ENCODE measurements around the gene HIGD2A.

Gene HIGD2A

GRCh38 chr5:176342158-176342483 lies 46.4 kb upstream of the HIGD2A start:
- no peak for TF ChIP-seq EZH2phosphoT487 (conservative IDR thresholded peaks at IDR 0.05; ENCODE audit: low read length)
- TF ChIP-seq, protein P1, sequence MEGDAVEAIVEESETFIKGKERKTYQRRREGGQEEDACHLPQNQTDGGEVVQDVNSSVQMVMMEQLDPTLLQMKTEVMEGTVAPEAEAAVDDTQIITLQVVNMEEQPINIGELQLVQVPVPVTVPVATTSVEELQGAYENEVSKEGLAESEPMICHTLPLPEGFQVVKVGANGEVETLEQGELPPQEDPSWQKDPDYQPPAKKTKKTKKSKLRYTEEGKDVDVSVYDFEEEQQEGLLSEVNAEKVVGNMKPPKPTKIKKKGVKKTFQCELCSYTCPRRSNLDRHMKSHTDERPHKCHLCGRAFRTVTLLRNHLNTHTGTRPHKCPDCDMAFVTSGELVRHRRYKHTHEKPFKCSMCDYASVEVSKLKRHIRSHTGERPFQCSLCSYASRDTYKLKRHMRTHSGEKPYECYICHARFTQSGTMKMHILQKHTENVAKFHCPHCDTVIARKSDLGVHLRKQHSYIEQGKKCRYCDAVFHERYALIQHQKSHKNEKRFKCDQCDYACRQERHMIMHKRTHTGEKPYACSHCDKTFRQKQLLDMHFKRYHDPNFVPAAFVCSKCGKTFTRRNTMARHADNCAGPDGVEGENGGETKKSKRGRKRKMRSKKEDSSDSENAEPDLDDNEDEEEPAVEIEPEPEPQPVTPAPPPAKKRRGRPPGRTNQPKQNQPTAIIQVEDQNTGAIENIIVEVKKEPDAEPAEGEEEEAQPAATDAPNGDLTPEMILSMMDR (IDR thresholded peaks at IDR 0.05; ENCODE audit: insufficient read depth, low read length, poor library complexity, severe bottlenecking): no peak
- no peaks in the 10 kb centered on the region for H4K20me1 ChIP-seq (ENCODE audit: low read depth, low read length)
- no peaks in the 10 kb centered on the region for H3K27me3 ChIP-seq (ENCODE audit: low read length)
- no peaks in the 10 kb centered on the region for H3K9me2 ChIP-seq (replicated peaks; ENCODE audit: insufficient read depth, low read length)
- no peak overlapping the region for H3K9ac ChIP-seq (ENCODE audit: low read length)
- no peaks in the 10 kb centered on the region for H3F3A ChIP-seq (ENCODE audit: insufficient read depth)
- H3K36me3 ChIP-seq (ENCODE audit: low read length): peaks cover 6% of the 10 kb centered on the region; the same call in 1 of the 2 replicates
- no peak overlapping the region for H2AFZ ChIP-seq (ENCODE audit: low read depth, low read length, severe bottlenecking)
- no peaks in the 10 kb centered on the region for H3K9me3 ChIP-seq (ENCODE audit: insufficient read depth, low read length)
- no peak overlapping the region for H3K27ac ChIP-seq (ENCODE audit: low read depth, low read length)
- no peak overlapping the region for H3K4me3 ChIP-seq (ENCODE audit: insufficient read depth, low read length, poor library complexity, severe bottlenecking)
- H3K4me2 ChIP-seq (ENCODE audit: low read depth, low read length, poor library complexity, severe bottlenecking): no peak overlapping the region
- H3K79me2 ChIP-seq (ENCODE audit: insufficient read depth, low read length): no peaks in the 10 kb centered on the region

DNA sequence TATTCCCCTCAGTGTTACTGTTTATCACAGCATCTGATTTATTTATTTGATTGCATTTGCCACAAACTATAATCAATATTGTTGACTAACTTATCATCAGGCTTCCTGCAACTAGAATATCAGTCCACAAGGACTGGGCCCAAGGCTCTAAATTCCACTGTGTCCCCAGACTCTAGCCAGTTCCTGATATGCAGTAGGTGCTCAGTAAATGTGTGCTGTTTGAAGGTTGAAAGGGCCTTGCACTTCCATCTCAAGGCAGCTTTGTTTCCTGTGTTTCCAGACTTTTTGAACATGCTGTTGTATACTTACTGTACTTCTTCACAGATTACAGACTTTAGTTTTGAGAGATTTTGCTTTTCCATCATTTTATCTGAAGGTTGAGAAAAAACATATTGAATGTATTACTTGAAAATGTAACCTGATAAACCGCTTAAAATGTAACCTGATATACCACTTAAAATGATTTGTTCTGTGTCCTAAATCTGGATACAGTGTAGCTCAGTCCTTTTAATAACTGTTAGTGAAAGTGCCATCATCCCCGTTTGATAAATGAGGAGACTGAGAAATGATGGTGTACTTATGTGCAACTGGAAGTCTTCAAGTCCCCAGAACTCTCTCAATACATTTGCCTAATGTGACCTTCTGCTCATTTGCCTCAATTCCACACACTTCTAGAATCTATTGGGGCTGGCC lies 45.6 kb upstream of the HIGD2A start:
- Histone ChIP-seq H3K9me3 (ENCODE audit: insufficient read depth, low read length) (no peaks in the 10 kb centered on the region), H3K27ac (ENCODE audit: low read depth, low read length) (no peak overlapping the region), H2AFZ (ENCODE audit: low read depth, low read length, severe bottlenecking) (no peak overlapping the region), H3K9me2 (replicated peaks; ENCODE audit: insufficient read depth, low read length) (no peaks in the 10 kb centered on the region), H4K20me1 (ENCODE audit: low read depth, low read length) (no peaks in the 10 kb centered on the region), H3K79me2 (ENCODE audit: insufficient read depth, low read length) (no peaks in the 10 kb centered on the region), H3K4me2 (ENCODE audit: low read depth, low read length, poor library complexity, severe bottlenecking) (no peak overlapping the region), H3K36me3 (ENCODE audit: low read length) (peaks cover 6% of the 10 kb centered on the region; the same call in 1 of the 2 replicates), H3F3A (ENCODE audit: insufficient read depth) (no peaks in the 10 kb centered on the region), H3K4me3 (ENCODE audit: insufficient read depth, low read length, poor library complexity, severe bottlenecking) (no peak overlapping the region), H3K9ac (ENCODE audit: low read length) (no peak overlapping the region), H3K27me3 (ENCODE audit: low read length) (no peaks in the 10 kb centered on the region)
- TF ChIP-seq, protein P1 (IDR thresholded peaks at IDR 0.05; ENCODE audit: insufficient read depth, low read length, poor library complexity, severe bottlenecking): no peak
- no peak for TF ChIP-seq EZH2phosphoT487 (conservative IDR thresholded peaks at IDR 0.05; ENCODE audit: low read length)

DNA sequence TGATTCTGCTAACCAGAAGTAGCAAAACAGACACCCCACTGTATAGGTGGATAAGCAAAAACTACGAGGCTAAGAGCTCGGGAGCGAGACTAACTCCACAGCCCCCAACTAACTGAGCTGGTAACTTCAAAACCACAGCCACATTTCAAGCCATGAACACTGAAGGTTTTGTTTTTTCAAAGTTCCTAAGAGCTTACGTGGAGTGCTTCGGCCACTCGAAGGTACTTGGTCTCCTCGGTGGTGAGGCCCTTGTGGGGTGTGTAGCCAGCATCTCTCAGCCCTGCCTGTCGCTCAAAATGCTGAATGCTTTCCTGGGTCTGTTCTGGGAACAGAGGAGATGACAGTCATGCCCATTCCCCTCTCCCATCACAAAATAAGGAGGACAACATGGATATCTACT lies 38.1 kb upstream of the HIGD2A start:
- TF ChIP-seq EZH2phosphoT487 (conservative IDR thresholded peaks at IDR 0.05; ENCODE audit: low read length): no peak
- TF ChIP-seq, protein P1 (IDR thresholded peaks at IDR 0.05; ENCODE audit: insufficient read depth, low read length, poor library complexity, severe bottlenecking): no peak
- H3K9me2 ChIP-seq (replicated peaks; ENCODE audit: insufficient read depth, low read length): no peaks in the 10 kb centered on the region
- no peak overlapping the region for H3K4me2 ChIP-seq (ENCODE audit: low read depth, low read length, poor library complexity, severe bottlenecking)
- H3K36me3 ChIP-seq (ENCODE audit: low read length): peaks cover 6% of the 10 kb centered on the region; the same call in 1 of the 2 replicates
- no peak overlapping the region for H3K27ac ChIP-seq (ENCODE audit: low read depth, low read length)
- no peaks in the 10 kb centered on the region for H3K9me3 ChIP-seq (ENCODE audit: insufficient read depth, low read length)
- H2AFZ ChIP-seq (ENCODE audit: low read depth, low read length, severe bottlenecking): no peak overlapping the region
- no peaks in the 10 kb centered on the region for H3K27me3 ChIP-seq (ENCODE audit: low read length)
- H3K4me3 ChIP-seq (ENCODE audit: insufficient read depth, low read length, poor library complexity, severe bottlenecking): no peak overlapping the region
- H4K20me1 ChIP-seq (ENCODE audit: low read depth, low read length): no peaks in the 10 kb centered on the region
- no peaks in the 10 kb centered on the region for H3F3A ChIP-seq (ENCODE audit: insufficient read depth)
- 0 out of 2 replicates have a peak, but pooled peaks cover 6% of the 10 kb centered on the region for H3K79me2 ChIP-seq (ENCODE audit: insufficient read depth, low read length)
- H3K9ac ChIP-seq (ENCODE audit: low read length): no peak overlapping the region

Data from SU-DHL-6 (cell line).